Muscle layer of colon (tissue), 2 donors: ENCODE data around the gene COX6B2.
"Not testable (repeated sequence)": the region's sequence is repeated elsewhere in the genome, so short reads cannot be mapped to it uniquely, and the experiment has no call there.

Experiments used
- H3K27ac ChIP-seq: one replicate; pipeline ENCODE4 v1.7.0; 2013; ENCODE audit warnings: low read depth, mild to moderate bottlenecking, low read length, moderate library complexity
- H3K27me3 ChIP-seq, 2 donors: one replicate each; pipeline ENCODE4 v1.7.0; 2013; ENCODE audit warnings: low read length in 2 of 2, mild to moderate bottlenecking in 2 of 2; ENCODE audit not compliant: insufficient read depth in 2 of 2, control insufficient read depth in 1 of 2
- H3K36me3 ChIP-seq: one replicate; pipeline ENCODE4 v1.7.0; 2013; ENCODE audit warnings: mild to moderate bottlenecking, low read length; ENCODE audit not compliant: insufficient read depth
- H3K4me1 ChIP-seq: one replicate; pipeline ENCODE4 v1.7.0; 2013; ENCODE audit warnings: mild to moderate bottlenecking, low read length; ENCODE audit not compliant: insufficient read depth
- H3K4me3 ChIP-seq, 2 donors: one replicate each; pipeline ENCODE4 v1.7.0; 2013; ENCODE audit warnings: low read length in 2 of 2, low read depth in 1 of 2, mild to moderate bottlenecking in 1 of 2, moderate library complexity in 1 of 2
- H3K9ac ChIP-seq: one replicate; pipeline ENCODE4 v1.7.0; 2013; ENCODE audit warnings: low read length
- H3K9me3 ChIP-seq: one replicate; pipeline ENCODE4 v1.7.0; 2013; ENCODE audit warnings: mild to moderate bottlenecking, low read length
- donor health status: abdominal sarcoma.
- donor health status: Adenocarcinoma of cecum.

Gene COX6B2

GRCh38 chr19:55354698-55355212 lies at the start of gene COX6B2:
Gene COX6B2 (minus strand): TSS chr19:55354719. CDS start chr19:55354521, 198 bp downstream.
- no peaks in the 10 kb centered on the region for H3K9me3 ChIP-seq
- no peaks in the 10 kb centered on the region for H3K36me3 ChIP-seq
- peaks cover 8% of the 10 kb centered on the region for H3K4me1 ChIP-seq
- no peak within 1 kb of the TSS for H3K27ac ChIP-seq
- H3K9ac ChIP-seq, result no peak within 1 kb of the TSS
- peaks cover 29 to 51% of the 10 kb centered on the region in 2 donors for H3K27me3 ChIP-seq
- H3K4me3 ChIP-seq, result peak within 1 kb of the TSS in 1 of 2 donors; percentile 14

- H3K36me3 ChIP-seq, result peaks cover 28% of the 10 kb centered on the region
- H3K27ac ChIP-seq, result no peak overlapping the region
Observed at GRCh38 chr19:55402509-55402908, 48.0 kb upstream of the COX6B2 start.

GRCh38 chr19:55401390-55401789 lies 46.9 kb upstream of the COX6B2 start:
- H3K9ac ChIP-seq, H3K4me3 ChIP-seq, H3K4me1 ChIP-seq, H3K9me3 ChIP-seq, H3K27me3 ChIP-seq, H3K27ac ChIP-seq: not testable (repeated sequence)
- peaks cover 27% of the 10 kb centered on the region for H3K36me3 ChIP-seq

More at GRCh38 chr19:55402509-55402908, 48.0 kb upstream of the COX6B2 start:
- Histone ChIP-seq H3K9me3 (no peaks in the 10 kb centered on the region), H3K9ac (no peak overlapping the region), H3K27me3 (no peaks in the 10 kb centered on the region), H3K4me3 (no peak overlapping the region), H3K4me1 (peaks cover 13% of the 10 kb centered on the region)

- Histone ChIP-seq H3K9ac (no peak overlapping the region), H3K4me3 (no peak overlapping the region), H3K9me3 (no peaks in the 10 kb centered on the region), H3K27ac (no peak overlapping the region), H3K4me1 (no peaks in the 10 kb centered on the region), H3K27me3 (no peaks in the 10 kb centered on the region), H3K36me3 (peaks cover 18% of the 10 kb centered on the region)
Observed at GRCh38 chr19:55400281-55401087, 46.0 kb upstream of the COX6B2 start.

- no peaks in the 10 kb centered on the region for H3K4me1 ChIP-seq
- H3K27me3 ChIP-seq, result no peaks in the 10 kb centered on the region
- H3K9ac ChIP-seq, result no peak overlapping the region
- H3K27ac ChIP-seq, result no peak overlapping the region
- H3K4me3 ChIP-seq, result no peak overlapping the region
- H3K36me3 ChIP-seq, result peaks cover 12% of the 10 kb centered on the region
- no peaks in the 10 kb centered on the region for H3K9me3 ChIP-seq
Observed at GRCh38 chr19:55398200-55398925, 43.8 kb upstream of the COX6B2 start.

GRCh38 chr19:55392820-55393761 lies 38.6 kb upstream of the COX6B2 start:
- Histone ChIP-seq H3K27ac (no peak overlapping the region), H3K4me1 (peaks cover 15% of the 10 kb centered on the region), H3K36me3 (peaks cover 39% of the 10 kb centered on the region), H3K9me3 (no peaks in the 10 kb centered on the region), H3K4me3 (no peak overlapping the region), H3K27me3 (no peaks in the 10 kb centered on the region), H3K9ac (no peak overlapping the region)

GRCh38 chr19:55391702-55392615 lies 37.4 kb upstream of the COX6B2 start:
- Histone ChIP-seq H3K4me3 (no peak overlapping the region), H3K9me3 (no peaks in the 10 kb centered on the region), H3K9ac (no peak overlapping the region), H3K36me3 (peaks cover 50% of the 10 kb centered on the region), H3K27me3 (no peaks in the 10 kb centered on the region), H3K27ac (no peak overlapping the region), H3K4me1 (peaks cover 26% of the 10 kb centered on the region)

GRCh38 chr19:55391191-55391670 lies 36.7 kb upstream of the COX6B2 start:
- Histone ChIP-seq H3K36me3 (peaks cover 55% of the 10 kb centered on the region), H3K27me3 (no peaks in the 10 kb centered on the region), H3K27ac (no peak overlapping the region), H3K4me3 (no peak overlapping the region), H3K9ac (no peak overlapping the region), H3K9me3 (no peaks in the 10 kb centered on the region), H3K4me1 (peaks cover 31% of the 10 kb centered on the region)

GRCh38 chr19:55390461-55390880 lies 36.0 kb upstream of the COX6B2 start:
- Histone ChIP-seq H3K4me1 (peaks cover 31% of the 10 kb centered on the region), H3K27ac (no peak overlapping the region), H3K9ac (no peak overlapping the region), H3K4me3 (no peak overlapping the region), H3K36me3 (peaks cover 55% of the 10 kb centered on the region), H3K27me3 (no peaks in the 10 kb centered on the region), H3K9me3 (no peaks in the 10 kb centered on the region)
